Measurements from ENCODE around the gene ASGR2.
"Not testable (repeated sequence)": the region's sequence is repeated elsewhere in the genome, so short reads cannot be mapped to it uniquely, and the experiment has no call there.

GRCh38 chr17:7089570-7089969 is 25.1 kb downstream of the ASGR2 start:
- TF ChIP-seq CTCF (conservative IDR thresholded peaks at IDR 0.05 in 1 of 2, IDR thresholded peaks at IDR 0.05 in 1 of 2; ENCODE audit: low read depth in 1 of 2, low read length in 2 of 2); EZH2 (IDR thresholded peaks at IDR 0.05; ENCODE audit: low read length, missing control alignments): not testable (repeated sequence)

Measured in fibroblast of lung (primary cell).